ENCODE measurements around the gene FAM89B.

DNA sequence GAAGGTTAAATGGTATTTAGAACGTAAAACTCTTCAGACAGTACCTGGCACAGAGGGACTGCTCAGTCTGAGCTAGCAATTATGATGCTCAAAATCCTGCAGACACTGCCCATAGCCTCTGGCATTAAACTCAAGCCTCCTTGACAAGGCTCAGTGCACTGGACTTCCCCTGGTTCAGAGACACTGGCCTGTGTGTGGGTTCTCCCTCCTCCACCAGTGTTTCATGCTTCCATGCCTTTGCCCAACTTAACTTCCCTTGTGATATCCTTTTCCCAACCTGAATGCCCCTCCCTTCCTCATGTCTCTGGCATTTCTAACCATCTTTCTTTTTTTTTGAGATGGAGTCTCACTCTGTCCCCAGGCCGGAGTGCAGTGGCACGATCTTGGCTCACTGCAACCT, 23.2 kb upstream of the FAM89B start:
- TF ChIP-seq, protein P1, sequence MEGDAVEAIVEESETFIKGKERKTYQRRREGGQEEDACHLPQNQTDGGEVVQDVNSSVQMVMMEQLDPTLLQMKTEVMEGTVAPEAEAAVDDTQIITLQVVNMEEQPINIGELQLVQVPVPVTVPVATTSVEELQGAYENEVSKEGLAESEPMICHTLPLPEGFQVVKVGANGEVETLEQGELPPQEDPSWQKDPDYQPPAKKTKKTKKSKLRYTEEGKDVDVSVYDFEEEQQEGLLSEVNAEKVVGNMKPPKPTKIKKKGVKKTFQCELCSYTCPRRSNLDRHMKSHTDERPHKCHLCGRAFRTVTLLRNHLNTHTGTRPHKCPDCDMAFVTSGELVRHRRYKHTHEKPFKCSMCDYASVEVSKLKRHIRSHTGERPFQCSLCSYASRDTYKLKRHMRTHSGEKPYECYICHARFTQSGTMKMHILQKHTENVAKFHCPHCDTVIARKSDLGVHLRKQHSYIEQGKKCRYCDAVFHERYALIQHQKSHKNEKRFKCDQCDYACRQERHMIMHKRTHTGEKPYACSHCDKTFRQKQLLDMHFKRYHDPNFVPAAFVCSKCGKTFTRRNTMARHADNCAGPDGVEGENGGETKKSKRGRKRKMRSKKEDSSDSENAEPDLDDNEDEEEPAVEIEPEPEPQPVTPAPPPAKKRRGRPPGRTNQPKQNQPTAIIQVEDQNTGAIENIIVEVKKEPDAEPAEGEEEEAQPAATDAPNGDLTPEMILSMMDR (IDR thresholded peaks at IDR 0.05), result no peak
- TF ChIP-seq EZH2 (IDR thresholded peaks at IDR 0.05; ENCODE audit: borderline replicate concordance, insufficient read depth, low read depth, low read length, poor library complexity, severe bottlenecking), result no peak
